HG03457 (cell line): Measurements from ENCODE around the gene PCGF3.
"Not testable (repeated sequence)": the region's sequence is repeated elsewhere in the genome, so short reads cannot be mapped to it uniquely, and the experiment has no call there.

Experiments used
- ATAC-seq: cut with Tn5 transposase; IDR thresholded peaks from one replicate; pipeline ENCODE4 v1.9.1; 2021; ENCODE audit warnings: moderate number of reproducible peaks; ENCODE audit not compliant: unreplicated experiment

The PCGF3 gene

GRCh38 chr4:740011-740410 lies 34.4 kb downstream of the PCGF3 start:
- no peak for ATAC-seq

GRCh38 chr4:740656-741282 lies 35.1 kb downstream of the PCGF3 start:
- ATAC-seq: no peak

GRCh38 chr4:742096-742741 lies 36.6 kb downstream of the PCGF3 start:
- no peak for ATAC-seq

GRCh38 chr4:742742-743311 lies 37.2 kb downstream of the PCGF3 start:
- no peak for ATAC-seq

- no peak for ATAC-seq
Measured at GRCh38 chr4:743463-744211, 38.0 kb downstream of the PCGF3 start.

GRCh38 chr4:744212-744841 lies 38.7 kb downstream of the PCGF3 start:
- no peak for ATAC-seq

GRCh38 chr4:747546-748170 lies 42.0 kb downstream of the PCGF3 start:
- ATAC-seq: no peak

- ATAC-seq: no peak
Measured at GRCh38 chr4:748461-748860, 42.8 kb downstream of the PCGF3 start.

- no peak for ATAC-seq
Measured at GRCh38 chr4:749698-750666, 44.4 kb downstream of the PCGF3 start.

GRCh38 chr4:751676-752075 lies 46.0 kb downstream of the PCGF3 start:
- ATAC-seq: no peak

- no peak for ATAC-seq
Measured at GRCh38 chr4:752196-752861, 46.7 kb downstream of the PCGF3 start.

- not testable (repeated sequence) for ATAC-seq
Measured at GRCh38 chr4:753186-753585, 47.6 kb downstream of the PCGF3 start.

GRCh38 chr4:754221-755120 lies 48.8 kb downstream of the PCGF3 start:
- ATAC-seq: no peak

GRCh38 chr4:757111-757510 lies 51.5 kb downstream of the PCGF3 start:
- ATAC-seq: no peak

- not testable (repeated sequence) for ATAC-seq
Measured at GRCh38 chr4:759810-760209, 54.2 kb downstream of the PCGF3 start.

- no peak for ATAC-seq
Measured at GRCh38 chr4:760616-761015, 55.0 kb downstream of the PCGF3 start.

- no peak for ATAC-seq
Measured at GRCh38 chr4:761086-761485, 55.5 kb downstream of the PCGF3 start.

- no peak for ATAC-seq
Measured at GRCh38 chr4:761739-762138, 56.1 kb downstream of the PCGF3 start.
